ENCODE results near the gene HAVCR1.

HAVCR1 gene

GRCh38 chr5:157059093-157059539, at the start of gene HAVCR1:
HAVCR1 (minus strand) TSS chr5:157059116; CDS start chr5:157057943, 1,173 bp downstream.
- in situ Hi-C loops (cut with HindIII; ENCODE audit: low pct_unique_long_range_greater_than_20kb, low sequenced_read_pairs) = no loop called here
- no peak for DNase-seq (ENCODE audit: low read depth in 1 of 2, low spot score in 1 of 2)
- no peak for TF ChIP-seq JUND (IDR thresholded peaks at IDR 0.05; ENCODE audit: low read depth)

- in situ Hi-C loops (cut with HindIII; ENCODE audit: low pct_unique_long_range_greater_than_20kb, low sequenced_read_pairs) = no loop called here
- TF ChIP-seq JUND (IDR thresholded peaks at IDR 0.05; ENCODE audit: low read depth) = no peak
- peak in 1 of 2 experiments; percentile 16 for DNase-seq (ENCODE audit: low read depth in 1 of 2, low spot score in 1 of 2)
Observed at GRCh38 chr5:157107508-157107907, 48.6 kb upstream of the HAVCR1 start.

- no peak for TF ChIP-seq JUND (IDR thresholded peaks at IDR 0.05; ENCODE audit: low read depth)
- DNase-seq (ENCODE audit: low read depth in 1 of 2, low spot score in 1 of 2) = no peak
- in situ Hi-C loops (cut with HindIII; ENCODE audit: low pct_unique_long_range_greater_than_20kb, low sequenced_read_pairs) = no loop called here
Observed at GRCh38 chr5:157106630-157107461, 47.9 kb upstream of the HAVCR1 start.

- no peak for DNase-seq (ENCODE audit: low read depth in 1 of 2, low spot score in 1 of 2)
- TF ChIP-seq JUND (IDR thresholded peaks at IDR 0.05; ENCODE audit: low read depth) = no peak
- in situ Hi-C loops (cut with HindIII; ENCODE audit: low pct_unique_long_range_greater_than_20kb, low sequenced_read_pairs) = no loop called here
Observed at GRCh38 chr5:157100140-157100679, 41.3 kb upstream of the HAVCR1 start.

GRCh38 chr5:157088342-157088990, 29.6 kb upstream of the HAVCR1 start:
- in situ Hi-C loops (cut with HindIII; ENCODE audit: low pct_unique_long_range_greater_than_20kb, low sequenced_read_pairs) = no loop called here
- no peak for TF ChIP-seq JUND (IDR thresholded peaks at IDR 0.05; ENCODE audit: low read depth)
- DNase-seq (ENCODE audit: low read depth in 1 of 2, low spot score in 1 of 2) = no peak

- no peak for TF ChIP-seq JUND (IDR thresholded peaks at IDR 0.05; ENCODE audit: low read depth)
- in situ Hi-C loops (cut with HindIII; ENCODE audit: low pct_unique_long_range_greater_than_20kb, low sequenced_read_pairs) = no loop called here
- no peak for DNase-seq (ENCODE audit: low read depth in 1 of 2, low spot score in 1 of 2)
Observed at GRCh38 chr5:157086751-157087359, 27.9 kb upstream of the HAVCR1 start.

GRCh38 chr5:157085930-157086329, 27.0 kb upstream of the HAVCR1 start:
- in situ Hi-C loops (cut with HindIII; ENCODE audit: low pct_unique_long_range_greater_than_20kb, low sequenced_read_pairs) = no loop called here
- no peak for TF ChIP-seq JUND (IDR thresholded peaks at IDR 0.05; ENCODE audit: low read depth)
- DNase-seq (ENCODE audit: low read depth in 1 of 2, low spot score in 1 of 2) = no peak

GRCh38 chr5:157080286-157080685, 21.4 kb upstream of the HAVCR1 start:
- in situ Hi-C loops (cut with HindIII; ENCODE audit: low pct_unique_long_range_greater_than_20kb, low sequenced_read_pairs) = no loop called here
- peak in 1 of 2 experiments; percentile 17 for DNase-seq (ENCODE audit: low read depth in 1 of 2, low spot score in 1 of 2)
- TF ChIP-seq JUND (IDR thresholded peaks at IDR 0.05; ENCODE audit: low read depth) = no peak

- in situ Hi-C loops (cut with HindIII; ENCODE audit: low pct_unique_long_range_greater_than_20kb, low sequenced_read_pairs) = no loop called here
- no peak for DNase-seq (ENCODE audit: low read depth in 1 of 2, low spot score in 1 of 2)
- no peak for TF ChIP-seq JUND (IDR thresholded peaks at IDR 0.05; ENCODE audit: low read depth)
Observed at GRCh38 chr5:157076558-157076957, 17.6 kb upstream of the HAVCR1 start.

GRCh38 chr5:157072508-157072907, 13.6 kb upstream of the HAVCR1 start:
- TF ChIP-seq JUND (IDR thresholded peaks at IDR 0.05; ENCODE audit: low read depth) = no peak
- in situ Hi-C loops (cut with HindIII; ENCODE audit: low pct_unique_long_range_greater_than_20kb, low sequenced_read_pairs) = no loop called here
- DNase-seq (ENCODE audit: low read depth in 1 of 2, low spot score in 1 of 2) = no peak

- TF ChIP-seq JUND (IDR thresholded peaks at IDR 0.05; ENCODE audit: low read depth) = no peak
- in situ Hi-C loops (cut with HindIII; ENCODE audit: low pct_unique_long_range_greater_than_20kb, low sequenced_read_pairs) = no loop called here
Observed at GRCh38 chr5:157069949-157070348, 11.0 kb upstream of the HAVCR1 start.

GRCh38 chr5:157068785-157069184, 9.9 kb upstream of the HAVCR1 start:
- no peak for TF ChIP-seq JUND (IDR thresholded peaks at IDR 0.05; ENCODE audit: low read depth)
- in situ Hi-C loops (cut with HindIII; ENCODE audit: low pct_unique_long_range_greater_than_20kb, low sequenced_read_pairs) = no loop called here
- no peak for DNase-seq (ENCODE audit: low read depth in 1 of 2, low spot score in 1 of 2)

More at GRCh38 chr5:157069949-157070348, 11.0 kb upstream of the HAVCR1 start:
- no peak for DNase-seq (ENCODE audit: low read depth in 1 of 2, low spot score in 1 of 2)

Data from T47D (cell line).